CMK (cell line): ENCODE measurements around the gene COG8.
"Not testable (repeated sequence)": the region's sequence is repeated elsewhere in the genome, so short reads cannot be mapped to it uniquely, and the experiment has no call there.

Experiments
- DNase-seq: peaks from one replicate; pipeline ENCODE4 v3.0.0-alpha.2; 2010; ENCODE audit warnings: low read depth

Gene COG8

GRCh38 chr16:69319381-69319780, 20.0 kb downstream of the COG8 start:
- DNase-seq = no peak

GRCh38 chr16:69318911-69319289, 20.5 kb downstream of the COG8 start:
- no peak for DNase-seq

DNA sequence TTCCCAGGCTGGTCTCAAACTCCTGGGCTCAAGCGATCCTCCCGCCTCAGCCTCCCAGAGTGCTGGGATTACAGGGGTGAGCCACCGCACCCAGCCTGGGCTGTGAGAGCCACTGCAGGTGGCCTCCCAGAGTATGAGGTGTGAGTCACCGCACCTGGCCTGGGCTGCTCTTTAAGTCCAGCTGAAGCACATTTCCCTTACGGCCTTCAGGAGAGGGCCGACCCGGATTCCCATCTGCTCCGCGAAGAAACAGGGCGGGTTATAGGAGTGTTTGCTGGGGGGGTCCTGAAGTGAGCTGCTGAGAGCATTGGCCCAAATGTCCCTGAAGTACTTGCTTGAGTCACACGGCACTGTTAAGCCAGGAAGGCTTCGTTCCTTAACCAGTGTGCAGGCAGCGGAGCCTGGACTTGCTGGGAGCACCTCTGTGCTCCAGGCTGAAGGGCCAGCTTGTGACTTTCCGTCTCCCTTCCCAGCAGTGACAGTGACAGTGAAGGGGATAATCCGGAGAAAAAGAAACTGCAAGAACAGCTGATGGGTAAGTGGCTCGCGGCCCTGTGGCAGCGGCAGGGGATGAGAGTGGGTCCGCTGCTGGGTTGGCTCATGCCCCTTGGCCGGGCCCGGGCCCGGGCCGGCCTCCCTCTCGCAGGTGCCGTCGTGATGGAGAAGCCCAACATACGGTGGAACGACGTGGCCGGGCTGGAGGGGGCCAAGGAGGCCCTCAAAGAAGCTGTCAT, 21.0 kb downstream of the COG8 start:
- DNase-seq = no peak

DNA sequence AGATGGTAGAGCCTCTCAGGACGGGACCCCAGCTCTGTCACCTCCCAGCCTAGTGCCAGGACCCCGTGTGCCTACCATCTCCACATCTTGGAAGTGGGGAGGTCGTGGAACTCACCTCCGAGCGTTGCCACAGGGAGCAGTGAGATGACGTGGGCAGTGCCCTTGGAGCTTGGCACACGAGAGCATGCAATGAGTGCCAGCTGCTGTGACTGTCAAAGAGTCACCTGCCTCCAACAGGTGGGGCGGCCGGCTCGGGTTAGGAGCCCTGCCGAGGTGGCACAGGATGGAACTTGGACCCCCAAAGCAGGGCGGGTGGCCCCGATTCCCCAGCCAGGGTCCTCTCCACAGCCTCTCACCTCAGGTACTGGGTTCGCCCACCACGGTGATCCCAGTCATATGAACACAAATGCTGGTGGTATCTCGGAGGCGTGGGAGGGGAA, 22.7 kb downstream of the COG8 start:
- DNase-seq = no peak

GRCh38 chr16:69315486-69316311, 23.7 kb downstream of the COG8 start:
- DNase-seq = no peak

- DNase-seq = no peak
Measured at GRCh38 chr16:69314534-69314933, 24.8 kb downstream of the COG8 start.

GRCh38 chr16:69313469-69313868, 25.9 kb downstream of the COG8 start:
- no peak for DNase-seq

DNA sequence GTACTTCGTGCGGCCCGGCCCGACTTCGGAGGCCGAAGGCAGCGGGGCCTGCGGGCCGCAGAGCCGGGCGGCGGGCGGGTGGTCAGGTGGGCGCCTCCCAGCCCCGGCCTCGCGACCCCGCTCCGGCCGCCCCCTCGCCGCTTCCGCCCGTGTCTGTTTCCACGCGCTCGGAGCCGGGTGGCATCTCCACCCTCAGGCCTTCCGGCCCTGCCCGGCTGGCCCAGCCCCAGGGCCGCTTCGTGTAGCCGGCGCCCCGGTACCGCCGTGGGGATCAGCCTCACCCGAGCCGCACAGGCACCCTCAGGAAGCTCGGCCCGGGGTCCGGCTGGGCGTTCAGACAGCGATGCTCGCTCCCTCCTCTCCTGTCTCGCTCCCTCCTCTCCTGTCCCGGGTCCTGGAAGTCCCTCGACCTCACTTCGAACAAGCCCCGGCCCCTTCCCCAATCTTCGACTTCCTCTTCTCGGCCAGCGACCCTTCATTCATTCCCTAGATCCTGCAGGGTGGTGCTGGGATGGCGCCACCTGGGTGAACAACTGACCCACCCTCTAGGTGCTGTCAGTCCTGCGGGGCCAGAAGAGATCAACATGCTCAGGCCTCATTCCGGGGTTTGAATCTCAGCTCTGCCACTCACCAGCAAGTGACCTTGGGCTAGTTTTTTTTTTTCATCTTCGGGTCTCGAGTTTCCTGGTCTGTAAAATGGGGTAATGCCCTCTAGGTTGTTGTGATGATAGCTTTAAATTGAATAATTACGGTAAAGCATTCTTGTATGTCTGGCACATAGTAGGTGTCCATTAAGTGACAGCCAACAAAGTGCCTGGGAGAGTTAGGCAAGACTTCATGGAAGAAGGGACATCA, 27.6 kb downstream of the COG8 start:
- DNase-seq = peak; percentile 31

- DNase-seq = peak; percentile 88
Measured at GRCh38 chr16:69310653-69311532, 28.5 kb downstream of the COG8 start, which contains the start of gene VPS4A. TSS of gene VPS4A (plus strand) at chr16:69311350. CDS start at chr16:69311512, 162 bp downstream.

GRCh38 chr16:69309316-69309715, 30.0 kb downstream of the COG8 start:
- no peak for DNase-seq

DNA sequence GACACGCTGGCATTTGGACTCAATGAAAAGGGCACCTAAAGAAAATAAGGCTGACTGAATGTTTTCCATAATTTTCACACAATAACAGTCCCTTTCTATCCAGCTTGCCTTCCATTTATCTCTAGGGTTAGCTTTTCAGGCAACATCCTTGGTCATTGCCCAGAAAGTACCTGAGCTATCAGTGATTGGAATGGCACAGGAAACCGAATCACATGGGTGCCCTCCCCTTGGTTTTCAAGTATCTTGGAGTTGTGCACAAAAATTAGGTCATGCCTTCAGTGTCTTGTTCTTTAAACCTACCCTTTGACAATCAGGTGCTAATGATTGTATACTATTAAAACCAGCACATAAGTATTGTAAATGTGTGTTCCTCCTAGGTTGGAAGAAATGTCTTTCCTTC, 31.5 kb downstream of the COG8 start:
- DNase-seq = no peak

DNA sequence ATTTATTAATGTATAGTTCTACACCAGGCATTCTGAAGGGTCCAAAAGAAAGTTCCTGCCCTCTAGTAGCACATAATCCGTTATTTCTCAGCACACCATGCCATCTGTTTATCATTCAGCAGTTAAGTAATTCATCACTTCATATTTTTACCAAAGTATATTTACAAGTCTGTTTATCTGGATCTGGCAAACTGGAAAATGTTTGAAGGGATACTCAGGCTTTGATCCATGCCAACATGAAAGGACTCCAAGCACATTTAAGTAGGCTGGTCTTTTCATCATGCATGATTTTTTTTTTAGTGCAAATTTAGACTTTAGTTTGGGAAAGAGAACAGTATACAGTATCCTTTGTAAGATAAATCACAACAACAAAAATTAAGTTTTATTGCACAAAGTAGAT, 32.3 kb downstream of the COG8 start:
- no peak for DNase-seq

DNA sequence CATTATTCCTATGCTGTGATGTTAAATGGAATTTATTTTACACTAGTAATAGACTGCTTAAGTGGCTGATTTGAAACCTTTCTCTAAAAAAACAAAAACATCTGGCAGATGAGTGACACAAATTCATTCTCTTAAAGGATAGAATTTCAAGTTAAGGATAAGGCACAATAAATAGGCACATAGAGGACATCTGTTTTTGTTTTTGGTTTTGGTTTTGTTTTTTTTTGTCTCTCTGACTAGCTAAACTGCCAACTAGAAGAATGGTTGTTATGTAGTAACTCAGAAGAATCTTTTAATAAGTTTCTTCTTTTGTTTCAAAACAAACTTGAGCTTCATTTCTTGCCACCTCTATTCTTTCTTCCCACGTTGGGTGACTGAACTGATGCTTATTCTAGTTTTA, 33.3 kb downstream of the COG8 start:
- no peak for DNase-seq

GRCh38 chr16:69302301-69302700, 37.1 kb downstream of the COG8 start:
- no peak for DNase-seq

DNA sequence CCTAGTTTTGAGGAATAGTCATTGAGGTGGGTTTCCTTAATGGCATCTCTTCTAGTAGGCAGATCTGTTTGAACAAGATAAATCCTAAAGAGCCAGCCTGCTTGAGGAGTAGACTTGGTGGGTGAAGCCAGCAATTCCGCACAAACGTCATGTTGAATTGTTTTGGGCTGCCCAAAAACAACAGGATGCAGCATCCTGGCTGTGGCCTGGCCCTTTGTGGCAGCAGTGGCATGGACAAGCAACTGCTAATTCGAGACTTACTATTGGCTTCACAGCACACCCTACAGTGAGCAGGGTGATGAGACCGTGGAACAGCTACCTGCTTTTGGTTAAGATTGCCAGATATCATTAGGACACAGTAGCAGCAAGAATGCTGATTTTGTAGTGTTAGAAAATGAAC, 37.5 kb downstream of the COG8 start:
- DNase-seq = no peak

- DNase-seq = no peak
Measured at GRCh38 chr16:69301187-69301586, 38.2 kb downstream of the COG8 start.

GRCh38 chr16:69298261-69298660, 41.1 kb downstream of the COG8 start:
- no peak for DNase-seq

DNA sequence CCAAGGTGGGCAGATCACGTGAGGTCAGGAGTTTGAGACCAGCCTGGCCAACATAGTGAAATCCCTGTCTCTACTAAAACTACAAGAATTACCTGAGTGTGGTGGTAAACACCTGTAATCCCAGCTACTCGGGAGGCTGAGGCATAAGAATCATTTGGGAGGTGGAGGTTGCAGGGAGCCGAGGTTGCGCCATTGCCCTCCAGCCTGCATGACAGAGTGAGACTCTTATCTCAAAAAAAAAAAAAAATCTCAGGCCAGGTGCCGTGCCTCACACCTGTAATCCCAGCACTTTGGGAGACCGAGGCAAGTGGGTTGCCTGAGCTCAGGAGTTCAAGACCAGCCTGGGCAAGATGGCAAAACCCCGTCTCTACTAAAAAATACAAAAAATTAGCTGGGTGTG, 42.6 kb downstream of the COG8 start:
- DNase-seq = not testable (repeated sequence)

GRCh38 chr16:69294051-69294450, 45.3 kb downstream of the COG8 start:
- DNase-seq = no peak

GRCh38 chr16:69293401-69293800, 46.0 kb downstream of the COG8 start:
- no peak for DNase-seq

DNA sequence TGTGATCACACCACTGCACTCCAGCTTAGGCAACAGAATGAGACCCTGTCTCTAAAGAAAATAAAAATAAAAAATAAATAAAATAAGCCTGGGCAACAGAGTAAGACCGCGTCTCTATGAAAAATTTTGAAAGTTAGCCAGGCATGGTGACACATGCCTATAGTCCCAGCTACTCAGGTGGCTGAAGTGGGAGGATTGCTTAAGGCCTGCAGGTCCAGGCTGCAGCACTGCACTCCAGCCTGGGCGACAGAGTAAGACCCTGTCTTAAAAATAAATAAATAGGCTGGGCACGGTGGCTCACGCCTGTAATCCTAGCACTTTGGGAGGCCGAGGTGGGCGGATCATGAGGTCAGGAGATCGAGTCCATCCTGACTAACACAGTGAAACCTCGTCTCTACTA, 47.7 kb downstream of the COG8 start:
- DNase-seq = not testable (repeated sequence)
